GM10266 (cell line): ENCODE results near the gene EMSY.
"Not testable (repeated sequence)": the region's sequence is repeated elsewhere in the genome, so short reads cannot be mapped to it uniquely, and the experiment has no call there.

Experiments
- DNase-seq: peaks from one replicate; pipeline ENCODE4 v3.0.0; 2012; ENCODE audit errors: extremely low spot score
- CTCF ChIP-seq: IDR thresholded peaks from 2 replicates; pipeline ENCODE4 v1.5.1; 2012; ENCODE audit warnings: mild to moderate bottlenecking, low read depth; ENCODE audit not compliant: control insufficient read depth, insufficient read depth; ENCODE audit errors: missing control alignments

Gene EMSY

GRCh38 chr11:76591416-76591815 is 146.6 kb downstream of the EMSY start:
- TF ChIP-seq CTCF = no peak
- no peak for DNase-seq

- no peak for TF ChIP-seq CTCF
- no peak for DNase-seq
Observed at GRCh38 chr11:76592025-76592914, 147.5 kb downstream of the EMSY start.

- DNase-seq = no peak
- no peak for TF ChIP-seq CTCF
Observed at GRCh38 chr11:76592961-76593360, 148.1 kb downstream of the EMSY start.

GRCh38 chr11:76595091-76595490 is 150.3 kb downstream of the EMSY start:
- DNase-seq = not testable (repeated sequence)

- TF ChIP-seq CTCF = no peak
- no peak for DNase-seq
Observed at GRCh38 chr11:76596652-76597051, 151.8 kb downstream of the EMSY start.

GRCh38 chr11:76597533-76598425 is 153.0 kb downstream of the EMSY start:
- no peak for TF ChIP-seq CTCF
- DNase-seq = no peak

- peak; percentile 67 for TF ChIP-seq CTCF
- peak; percentile 68 for DNase-seq
Observed at GRCh38 chr11:76598426-76598839, 153.6 kb downstream of the EMSY start.
